CD4-positive, alpha-beta memory T cell (primary cell): ENCODE measurements around the gene CPN2. TPM values are rescaled to one million over a fixed set of nuclear protein-coding genes. Genes with fewer than 3 reads are reported as not detected.

Experiments used
- CTCF ChIA-PET: fragments of 350-600 bp; sonication (Branson Sonifier 250); formaldehyde crosslinking; loops from one replicate; lab custom pipeline; 2021; ENCODE audit warnings: inconsistent platforms; ENCODE audit not compliant: partially characterized antibody; lab: Charles Lee
- POLR2A ChIA-PET: fragments of 350-600 bp; sonication (Branson Sonifier 250); formaldehyde crosslinking; loops from one replicate; lab custom pipeline; 2021; ENCODE audit not compliant: partially characterized antibody; lab: Charles Lee
- DNase-seq, 5 donors: peaks; one replicate each; pipeline versions ENCODE4 v3.0.0 to v3.0.0-alpha.2; 2020 to 2022; ENCODE audit warnings: mixed read lengths in 1 of 5
- H3K27ac ChIP-seq: one replicate; pipeline ENCODE4 v1.7.0; 2013; ENCODE audit warnings: low read depth, low read length
- H3K27me3 ChIP-seq: 2 replicates; pipeline ENCODE4 v1.7.0; 2013; ENCODE audit warnings: mild to moderate bottlenecking, low read length, moderate library complexity; ENCODE audit not compliant: insufficient read depth
- H3K36me3 ChIP-seq: 2 replicates; pipeline ENCODE4 v1.7.0; 2013; ENCODE audit warnings: mild to moderate bottlenecking, low read length, moderate library complexity; ENCODE audit not compliant: insufficient read depth
- H3K4me1 ChIP-seq: 2 replicates; pipeline ENCODE4 v1.7.0; 2013; ENCODE audit warnings: mild to moderate bottlenecking, low read length, moderate library complexity; ENCODE audit not compliant: insufficient read depth
- H3K4me3 ChIP-seq, 2 donors: one replicate each; pipeline ENCODE4 v1.7.0; 2013; ENCODE audit warnings: low read length in 2 of 2, mild to moderate bottlenecking in 1 of 2
- H3K9me3 ChIP-seq, 2 donors: one replicate each; pipeline ENCODE4 v1.7.0; 2013; ENCODE audit warnings: low read length in 2 of 2, control low read depth in 1 of 2; ENCODE audit not compliant: control insufficient read depth in 1 of 2
- H3K27ac Mint-ChIP-seq, 7 donors: one replicate each; pipeline ENCODE4 v1.8.0; 2020 to 2021; ENCODE audit warnings: mixed read lengths in 7 of 7, mild to moderate bottlenecking in 6 of 7, inconsistent platforms in 3 of 7, moderate library complexity in 3 of 7
- H3K27me3 Mint-ChIP-seq, 2 donors: one replicate each; pipeline ENCODE4 v1.8.0; 2020 to 2021; ENCODE audit warnings: mixed read lengths in 2 of 2
- H3K36me3 Mint-ChIP-seq, 2 donors: one replicate each; pipeline ENCODE4 v1.8.0; 2020 to 2021; ENCODE audit warnings: mixed read lengths in 2 of 2, inconsistent platforms in 1 of 2, mild to moderate bottlenecking in 1 of 2
- H3K4me1 Mint-ChIP-seq, 4 donors: one replicate each; pipeline ENCODE4 v1.8.0; 2020 to 2021; ENCODE audit warnings: mixed read lengths in 4 of 4, mild to moderate bottlenecking in 1 of 4
- H3K4me3 Mint-ChIP-seq, 8 donors: one replicate each; pipeline ENCODE4 v1.8.0; 2020 to 2021; ENCODE audit warnings: mixed read lengths in 8 of 8, mild to moderate bottlenecking in 7 of 8, moderate library complexity in 6 of 8, inconsistent platforms in 3 of 8
- H3K9me3 Mint-ChIP-seq, 8 donors: one replicate each; pipeline ENCODE4 v1.8.0; 2020 to 2021; ENCODE audit warnings: mixed read lengths in 8 of 8, mild to moderate bottlenecking in 5 of 8, inconsistent platforms in 3 of 8, moderate library complexity in 1 of 8
- intact Hi-C: fragments of 100-400 bp; cut with micrococcal nuclease; formaldehyde crosslinking; loops from one replicate; pipeline ENCODE4 v1.15.1; 2023
- polyA plus RNA-seq, 2 donors: library from polyadenylated mRNA; unstranded; fragments of 300-500 nt; fragmentation: Illumina TruSeq; gene quantifications; one replicate each; pipeline ENCODE4 v1.2.3, GENCODE V29; 2021
- total RNA-seq, 2 experiments: library from RNA; stranded (reverse); gene quantifications; one replicate each; pipeline ENCODE4 v1.2.3, GENCODE V29; 2021

Gene CPN2
- total and polyA plus RNA-seq, 4 experiments from 2014 or later = not detected

GRCh38 chr3:194367992-194368841, 17.1 kb upstream of the CPN2 start:
- Mint-ChIP-seq H3K4me1 (no peaks in the 10 kb centered on the region), H3K9me3 (no peaks in the 10 kb centered on the region), H3K27me3 (peaks cover 23 to 30% of the 10 kb centered on the region in 2 donors), H3K4me3 (no peak overlapping the region), H3K27ac (no peak overlapping the region), H3K36me3 (no peaks in the 10 kb centered on the region)
- DNase-seq = no peak
- Histone ChIP-seq H3K9me3 (no peaks in the 10 kb centered on the region), H3K27ac (no peak overlapping the region), H3K4me1 (no peaks in the 10 kb centered on the region), H3K4me3 (no peak overlapping the region), H3K27me3 (no peaks in the 10 kb centered on the region), H3K36me3 (no peaks in the 10 kb centered on the region)
- intact Hi-C loops = no loop called here
- ChIA-PET CTCF (no interaction called here), POLR2A (interaction anchor here (1.2 kb wide), 1 partner anchor 30 kb away, joined by 4 read pairs; no protein-coding TSS in a partner anchor)

GRCh38 chr3:194365978-194366490, 14.9 kb upstream of the CPN2 start:
- Mint-ChIP-seq H3K4me1 (no peaks in the 10 kb centered on the region), H3K9me3 (no peaks in the 10 kb centered on the region), H3K4me3 (no peak overlapping the region), H3K27ac (no peak overlapping the region), H3K36me3 (no peaks in the 10 kb centered on the region), H3K27me3 (peaks cover 24 to 27% of the 10 kb centered on the region in 2 donors)
- Histone ChIP-seq H3K9me3 (no peaks in the 10 kb centered on the region), H3K27ac (no peak overlapping the region), H3K4me1 (no peaks in the 10 kb centered on the region), H3K4me3 (no peak overlapping the region), H3K36me3 (no peaks in the 10 kb centered on the region), H3K27me3 (no peaks in the 10 kb centered on the region)
- intact Hi-C loops = no loop called here
- CTCF ChIA-PET = interaction anchor here (1.3 kb wide), 1 partner anchor 22 kb away, joined by 5 read pairs; no protein-coding TSS in a partner anchor
- no peak for DNase-seq
- POLR2A ChIA-PET = no interaction called here

GRCh38 chr3:194365526-194365925, 14.4 kb upstream of the CPN2 start:
- POLR2A ChIA-PET = no interaction called here
- H3K9me3 ChIP-seq = no peaks in the 10 kb centered on the region
- H3K27me3 ChIP-seq = no peaks in the 10 kb centered on the region
- H3K4me3 ChIP-seq = no peak overlapping the region
- no peak overlapping the region for H3K27ac Mint-ChIP-seq
- no peak overlapping the region for H3K4me3 Mint-ChIP-seq
- H3K4me1 ChIP-seq = no peaks in the 10 kb centered on the region
- H3K4me1 Mint-ChIP-seq = no peaks in the 10 kb centered on the region
- intact Hi-C loops = no loop called here
- H3K27me3 Mint-ChIP-seq = peaks cover 21 to 24% of the 10 kb centered on the region in 2 donors
- CTCF ChIA-PET = interaction anchor here (1.3 kb wide), 1 partner anchor 22 kb away, joined by 5 read pairs; no protein-coding TSS in a partner anchor
- H3K36me3 ChIP-seq = no peaks in the 10 kb centered on the region
- no peaks in the 10 kb centered on the region for H3K36me3 Mint-ChIP-seq
- no peaks in the 10 kb centered on the region for H3K9me3 Mint-ChIP-seq
- no peak for DNase-seq
- H3K27ac ChIP-seq = no peak overlapping the region

DNA sequence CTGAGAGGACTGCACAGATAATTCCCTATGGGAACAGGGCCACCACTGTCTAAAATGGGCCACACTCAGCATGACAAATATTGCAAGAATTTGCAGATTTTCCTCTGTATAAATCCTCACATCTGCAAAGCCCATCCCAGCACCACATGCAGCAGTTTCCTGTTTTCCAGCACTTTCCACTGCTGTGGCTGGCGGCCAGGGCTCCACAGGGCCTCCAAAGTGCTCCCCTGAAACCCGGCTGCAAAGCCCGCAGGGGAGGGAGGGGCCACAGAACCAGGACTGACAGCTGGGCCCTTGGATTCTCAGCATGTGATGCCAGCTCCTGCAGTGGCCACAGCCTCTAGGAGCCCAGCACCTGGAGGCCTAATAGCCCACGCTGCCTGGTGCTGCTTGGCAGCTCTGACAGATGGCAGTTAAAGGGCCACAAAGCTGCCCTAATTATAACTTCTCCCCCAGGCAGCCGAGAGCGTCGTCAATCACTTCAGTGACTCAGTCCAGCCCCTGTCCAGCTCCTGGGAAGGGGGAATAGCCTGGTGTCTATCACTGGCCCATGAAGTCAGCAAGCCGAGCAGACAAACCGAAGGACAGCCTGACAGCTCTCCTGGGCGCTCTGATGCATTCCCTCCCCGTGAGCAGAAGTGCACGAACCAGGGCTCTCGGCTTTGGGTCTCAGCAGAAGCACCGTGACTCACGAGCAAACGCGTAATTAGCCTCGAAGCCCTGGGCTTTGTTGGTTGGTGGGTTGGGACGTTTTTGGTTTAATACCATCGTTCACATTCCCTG, 13.7 kb upstream of the CPN2 start:
- Mint-ChIP-seq H3K27ac (no peak overlapping the region), H3K36me3 (no peaks in the 10 kb centered on the region), H3K27me3 (peaks cover 17 to 23% of the 10 kb centered on the region in 2 donors), H3K4me3 (no peak overlapping the region), H3K4me1 (no peaks in the 10 kb centered on the region), H3K9me3 (no peaks in the 10 kb centered on the region)
- intact Hi-C loops = no loop called here
- no peaks in the 10 kb centered on the region for H3K36me3 ChIP-seq
- ChIA-PET POLR2A (no interaction called here), CTCF (interaction anchor here (1.3 kb wide), 2 partner anchors 21 to 49 kb away, joined by 3 to 5 read pairs; no protein-coding TSS in a partner anchor)
- DNase-seq = no peak
- no peak overlapping the region for H3K27ac ChIP-seq
- no peaks in the 10 kb centered on the region for H3K9me3 ChIP-seq
- H3K27me3 ChIP-seq = no peaks in the 10 kb centered on the region
- H3K4me3 ChIP-seq = no peak overlapping the region
- no peaks in the 10 kb centered on the region for H3K4me1 ChIP-seq

DNA sequence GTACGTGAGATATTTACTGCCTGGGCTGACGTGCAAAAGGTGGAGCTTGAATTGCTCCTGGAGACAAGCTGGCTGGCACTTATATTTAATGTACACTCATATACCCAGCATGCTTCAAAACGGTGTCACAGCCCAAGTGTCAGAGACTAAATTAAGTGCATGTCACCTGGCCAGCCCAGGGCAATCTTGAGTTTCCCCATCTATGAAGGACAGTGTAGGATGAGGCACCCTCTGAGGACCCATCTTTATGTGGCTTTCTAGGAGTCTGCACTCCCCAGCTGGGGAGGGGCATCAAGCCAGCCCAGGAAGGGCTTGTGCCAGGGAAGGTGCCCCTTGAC, 13.2 kb upstream of the CPN2 start:
- no peak overlapping the region for H3K27ac Mint-ChIP-seq
- H3K4me1 ChIP-seq = no peaks in the 10 kb centered on the region
- ChIA-PET POLR2A (no interaction called here), CTCF (interaction anchor here (0.9 to 1.3 kb wide), 2 partner anchors 21 to 49 kb away, joined by 3 read pairs; no protein-coding TSS in a partner anchor)
- peaks cover 16 to 25% of the 10 kb centered on the region in 2 donors for H3K27me3 Mint-ChIP-seq
- no peaks in the 10 kb centered on the region for H3K36me3 Mint-ChIP-seq
- intact Hi-C loops = no loop called here
- H3K4me3 Mint-ChIP-seq = no peak overlapping the region
- DNase-seq = no peak
- no peak overlapping the region for H3K4me3 ChIP-seq
- no peaks in the 10 kb centered on the region for H3K4me1 Mint-ChIP-seq
- no peaks in the 10 kb centered on the region for H3K9me3 Mint-ChIP-seq
- no peaks in the 10 kb centered on the region for H3K9me3 ChIP-seq
- H3K27ac ChIP-seq = no peak overlapping the region
- H3K27me3 ChIP-seq = no peaks in the 10 kb centered on the region
- no peaks in the 10 kb centered on the region for H3K36me3 ChIP-seq

- no peaks in the 10 kb centered on the region for H3K9me3 ChIP-seq
- H3K27me3 ChIP-seq = no peaks in the 10 kb centered on the region
- intact Hi-C loops = no loop called here
- no peaks in the 10 kb centered on the region for H3K36me3 ChIP-seq
- no peaks in the 10 kb centered on the region for H3K9me3 Mint-ChIP-seq
- ChIA-PET POLR2A (no interaction called here), CTCF (interaction anchor here (0.6 to 1.0 kb wide), 2 partner anchors 17 to 26 kb away, joined by 3 read pairs; no protein-coding TSS in a partner anchor)
- no peak overlapping the region for H3K4me3 ChIP-seq
- peaks cover 3 to 16% of the 10 kb centered on the region in 2 donors for H3K27me3 Mint-ChIP-seq
- no peaks in the 10 kb centered on the region for H3K36me3 Mint-ChIP-seq
- H3K4me1 ChIP-seq = no peaks in the 10 kb centered on the region
- H3K4me1 Mint-ChIP-seq = no peaks in the 10 kb centered on the region
- H3K27ac ChIP-seq = no peak overlapping the region
- DNase-seq = no peak
- no peak overlapping the region for H3K27ac Mint-ChIP-seq
- no peak overlapping the region for H3K4me3 Mint-ChIP-seq
Observed at GRCh38 chr3:194360568-194360967, 9.4 kb upstream of the CPN2 start.

GRCh38 chr3:194357681-194358080, 6.6 kb upstream of the CPN2 start:
- Histone ChIP-seq H3K9me3 (no peaks in the 10 kb centered on the region), H3K27ac (no peak overlapping the region), H3K4me3 (no peak overlapping the region), H3K27me3 (no peaks in the 10 kb centered on the region), H3K4me1 (no peaks in the 10 kb centered on the region), H3K36me3 (no peaks in the 10 kb centered on the region)
- no peak for DNase-seq
- Mint-ChIP-seq H3K9me3 (no peaks in the 10 kb centered on the region), H3K36me3 (no peaks in the 10 kb centered on the region), H3K27me3 (peaks cover 2 to 16% of the 10 kb centered on the region in 2 donors), H3K27ac (no peak overlapping the region), H3K4me3 (no peak overlapping the region), H3K4me1 (no peaks in the 10 kb centered on the region)
- intact Hi-C loops = no loop called here
- ChIA-PET CTCF (interaction anchor here (0.7 to 1.5 kb wide), 2 partner anchors 15 to 18 kb away, joined by 3 to 4 read pairs; no protein-coding TSS in a partner anchor), POLR2A (no interaction called here)
